ENCODE results near the gene SUPT3H. TPM values are rescaled to one million over a fixed set of nuclear protein-coding genes. Genes with fewer than 3 reads are reported as not detected.

SUPT3H gene
- total and polyA plus RNA-seq, 2 of the 13 experiments (the other 11 are each of a cell fraction or from before 2014, with no cell fraction given) = 11.9 to 36.1 TPM

GRCh38 chr6:45378334-45378926, 696 bp upstream of the SUPT3H start (continued):
- TF ChIP-seq FUBP1 (CRISPR knock-in tag; IDR thresholded peaks at IDR 0.05; ENCODE audit: borderline replicate concordance) (no peak), ZNF3 (CRISPR knock-in tag; IDR thresholded peaks at IDR 0.05) (no peak), ZNF350 (CRISPR knock-in tag; IDR thresholded peaks at IDR 0.05; ENCODE audit: borderline replicate concordance, low read depth) (no peak), MLLT10 (CRISPR knock-in tag; IDR thresholded peaks at IDR 0.05) (no peak), NR3C1 (CRISPR knock-in tag; IDR thresholded peaks at IDR 0.05) (no peak), NFIC (IDR thresholded peaks at IDR 0.05; ENCODE audit: low read length) (no peak), CAMTA2 (CRISPR knock-in tag; IDR thresholded peaks at IDR 0.05; ENCODE audit: borderline replicate concordance) (no peak), SIN3A (IDR thresholded peaks at IDR 0.05; ENCODE audit: borderline replicate concordance, low read depth, low read length) (peak; percentile 20; the same call in 1 of the 2 replicates), FOXC1 (CRISPR knock-in tag; IDR thresholded peaks at IDR 0.05; ENCODE audit: borderline replicate concordance) (peak; percentile 17; the same call in 1 of the 2 replicates), KAT7 (CRISPR knock-in tag; IDR thresholded peaks at IDR 0.05; ENCODE audit: borderline replicate concordance) (no peak), TGIF2 (CRISPR knock-in tag; IDR thresholded peaks at IDR 0.05) (0 out of 2 replicates have a peak, but pooled peaks have one; percentile 3), IRF9 (CRISPR knock-in tag; IDR thresholded peaks at IDR 0.05; ENCODE audit: borderline replicate concordance) (0 out of 2 replicates have a peak, but pooled peaks have one; percentile 15), ZNF367 (CRISPR knock-in tag; IDR thresholded peaks at IDR 0.05; ENCODE audit: borderline replicate concordance) (no peak), ARID2 (CRISPR knock-in tag; IDR thresholded peaks at IDR 0.05; ENCODE audit: borderline replicate concordance) (no peak), BRF2 (CRISPR knock-in tag; IDR thresholded peaks at IDR 0.05) (0 out of 2 replicates have a peak, but pooled peaks have one; percentile 7), NFE2L1 (CRISPR knock-in tag; IDR thresholded peaks at IDR 0.05; ENCODE audit: borderline replicate concordance) (no peak), ZNF879 (CRISPR knock-in tag; IDR thresholded peaks at IDR 0.05) (peak; percentile 9; the same call in 1 of the 2 replicates), ZNF230 (CRISPR knock-in tag; IDR thresholded peaks at IDR 0.05) (no peak), NFAT5 (CRISPR knock-in tag; IDR thresholded peaks at IDR 0.05) (no peak)

Data from HepG2 (cell line).